Stomach (tissue), 9 donors: ENCODE measurements around the gene LMX1A. TPM values are rescaled to one million over a fixed set of nuclear protein-coding genes. Genes with fewer than 3 reads are reported as not detected.

Source experiments
- DNase-seq, 2 donors: peaks; one replicate each; pipeline versions ENCODE4 v3.0.0 to v3.0.0-alpha.2; 2013 to 2019
- H3K27ac ChIP-seq, 5 donors: fragments of 200-600 bp in 4 of 5; sonication (generic) in 4 of 5; one replicate each; pipeline ENCODE4 v1.5.1; 2013 to 2019; ENCODE audit warnings: mild to moderate bottlenecking in 1 of 5, moderate library complexity in 1 of 5
- H3K27me3 ChIP-seq, 3 donors: fragments of 200-600 bp; sonication (generic); one replicate each; pipeline ENCODE4 v1.5.1; 2017 to 2019; ENCODE audit warnings: mixed run types in 1 of 3
- H3K36me3 ChIP-seq, 4 donors: fragments of 200-600 bp; sonication (generic); 1 replicate in 3 of 4; 2 replicates in 1 of 4; pipeline ENCODE4 v1.5.1; 2016 to 2019
- H3K4me1 ChIP-seq, 4 donors: fragments of 200-600 bp; sonication (generic); one replicate each; pipeline ENCODE4 v1.5.1; 2016 to 2019
- H3K4me3 ChIP-seq, 4 donors: fragments of 200-600 bp; sonication (generic) in 3 of 4; one replicate each; pipeline ENCODE4 v1.5.1; 2016 to 2019; ENCODE audit warnings: mild to moderate bottlenecking in 1 of 4
- H3K9me3 ChIP-seq, 4 donors: fragments of 200-600 bp; sonication (generic); one replicate each; pipeline ENCODE4 v1.5.1; 2016 to 2019
- CTCF ChIP-seq, 7 experiments: fragments of 450-650 bp in 4 of 7; fragments of 200-600 bp in 3 of 7; sonication (generic) in 3 of 7; IDR thresholded peaks; one replicate each; pipeline ENCODE4 v1.5.1; 2016 to 2019; ENCODE audit warnings: antibody characterized with exemption in 7 of 7, control low read depth in 2 of 7, mild to moderate bottlenecking in 1 of 7
- EP300 ChIP-seq: sonication (generic); formaldehyde crosslinking; IDR thresholded peaks from one replicate; pipeline ENCODE4 v1.6.1; 2017; ENCODE audit warnings: antibody characterized with exemption
- POLR2A ChIP-seq, 4 donors: fragments of 450-650 bp; IDR thresholded peaks; one replicate each; pipeline ENCODE4 v1.6.1; 2016; ENCODE audit warnings: antibody characterized with exemption in 4 of 4, control low read depth in 2 of 4, mild to moderate bottlenecking in 1 of 4, moderate library complexity in 1 of 4
- POLR2AphosphoS5 ChIP-seq, 3 donors: sonication (generic); formaldehyde crosslinking; IDR thresholded peaks; one replicate each; pipeline ENCODE4 v1.6.1; 2016; ENCODE audit warnings: antibody characterized with exemption in 3 of 3
- WGBS, 5 donors: extraction: QIAGEN DNeasy Blood & Tissue Kit in 3 of 5; methylation state at CpG; one replicate each; pipeline versions ENCODE4 v1.1.5 to v1.1.7; 2013 to 2018; 5-methylcytosine and 5-hydroxymethylcytosine counted together
- intact Hi-C: fragments of 100-400 bp; cut with DNase I; formaldehyde crosslinking; loops from one replicate; pipeline ENCODE4 v1.15.1; 2023; ENCODE audit warnings: low total_unique reads
- polyA plus RNA-seq, 3 donors: library from polyadenylated mRNA; stranded (reverse); fragments of 200-250 nt; gene quantifications; one replicate each; pipeline ENCODE4 v1.2.3, GENCODE V29; 2013
- total RNA-seq, 5 donors: library from RNA; depleted of rRNA; stranded (reverse); fragments of >200 nt; gene quantifications; one replicate each; pipeline versions ENCODE4 v1.1.0 to v1.2.3, GENCODE V29; 2014 to 2016
- donor health status: healthy with polysubstance abuse.
- donor health status: Bipolar disorder and iron deficiency.
- donor health status: healthy.

Gene LMX1A
- total and polyA plus RNA-seq, 8 donors, result not detected

GRCh38 chr1:165239873-165240272 lies 116.6 kb downstream of the LMX1A start:
- Histone ChIP-seq H3K4me1 (peaks cover 12 to 16% (median 14%) of the 10 kb centered on the region in 4 donors), H3K9me3 (no peaks in the 10 kb centered on the region), H3K27me3 (peaks cover 0 to 38% (median 32%) of the 10 kb centered on the region in 3 donors), H3K36me3 (no peaks in the 10 kb centered on the region), H3K27ac (no peak overlapping the region), H3K4me3 (no peak overlapping the region)
- TF ChIP-seq CTCF (IDR thresholded peaks at IDR 0.05) (no peak), POLR2AphosphoS5 (IDR thresholded peaks at IDR 0.05) (no peak), EP300 (no peak), POLR2A (IDR thresholded peaks at IDR 0.05) (no peak)
- no peak for DNase-seq
- WGBS, 5 donors, result 33 to 53% (median 46%) methylated on average over 2 of the region's 2 CpGs
- intact Hi-C loops, result no loop called here

- H3K9me3 ChIP-seq, result no peaks in the 10 kb centered on the region
- TF ChIP-seq EP300, result no peak
- no peak for TF ChIP-seq POLR2A (IDR thresholded peaks at IDR 0.05)
- no peak for TF ChIP-seq POLR2AphosphoS5 (IDR thresholded peaks at IDR 0.05)
- no peak for TF ChIP-seq CTCF (IDR thresholded peaks at IDR 0.05)
- H3K27me3 ChIP-seq, result peaks cover 0 to 61% (median 30%) of the 10 kb centered on the region in 3 donors
- no peaks in the 10 kb centered on the region for H3K36me3 ChIP-seq
- peaks cover 12 to 17% (median 14%) of the 10 kb centered on the region in 4 donors for H3K4me1 ChIP-seq
- H3K4me3 ChIP-seq, result peak overlapping the region; percentile 40 to 50 (median 43)
- DNase-seq, result peak in 1 of 2 donors; percentile 52
- 1 to 5% (median 2%) methylated on average over 17 to 33 of the region's 33 CpGs for WGBS, 5 donors
- H3K27ac ChIP-seq, result no peak overlapping the region
- intact Hi-C loops, result no loop called here
Measured at GRCh38 chr1:165235777-165236291, 120.7 kb downstream of the LMX1A start.

GRCh38 chr1:165235155-165235776 lies 121.2 kb downstream of the LMX1A start:
- WGBS, 5 donors, result 2 to 9% (median 3%) methylated on average over 44 to 56 of the region's 56 CpGs

GRCh38 chr1:165234149-165234548 lies 122.4 kb downstream of the LMX1A start:
- Histone ChIP-seq H3K36me3 (no peaks in the 10 kb centered on the region), H3K4me3 (no peak overlapping the region), H3K27ac (no peak overlapping the region), H3K9me3 (no peaks in the 10 kb centered on the region), H3K4me1 (peaks cover 12 to 17% (median 14%) of the 10 kb centered on the region in 4 donors), H3K27me3 (peaks cover 0 to 70% (median 30%) of the 10 kb centered on the region in 3 donors)
- intact Hi-C loops, result no loop called here
- DNase-seq, result no peak
- TF ChIP-seq EP300 (no peak), POLR2AphosphoS5 (IDR thresholded peaks at IDR 0.05) (no peak), POLR2A (IDR thresholded peaks at IDR 0.05) (no peak), CTCF (IDR thresholded peaks at IDR 0.05) (no peak)
- 82 to 94% (median 88%) methylated on average over 4 of the region's 4 CpGs for WGBS, 5 donors

More at GRCh38 chr1:165235155-165235776, 121.2 kb downstream of the LMX1A start:
- Histone ChIP-seq H3K27ac (no peak overlapping the region), H3K27me3 (peaks cover 0 to 66% (median 30%) of the 10 kb centered on the region in 3 donors), H3K9me3 (no peaks in the 10 kb centered on the region), H3K36me3 (no peaks in the 10 kb centered on the region), H3K4me3 (peak overlapping the region; percentile 40 to 50 (median 43)), H3K4me1 (peaks cover 12 to 17% (median 14%) of the 10 kb centered on the region in 4 donors)
- TF ChIP-seq POLR2A (IDR thresholded peaks at IDR 0.05) (no peak), CTCF (IDR thresholded peaks at IDR 0.05) (no peak), POLR2AphosphoS5 (IDR thresholded peaks at IDR 0.05) (no peak), EP300 (no peak)
- intact Hi-C loops, result no loop called here
- DNase-seq, result peak in 1 of 2 donors; percentile 56
